Ammon's horn (tissue), 1 donor: Measurements from ENCODE around the gene SIGLEC1.

Source experiments
- DNase-seq: peaks from one replicate; pipeline ENCODE4 v3.0.0-alpha.2; 2016; ENCODE audit warnings: low spot score

SIGLEC1 gene

DNA sequence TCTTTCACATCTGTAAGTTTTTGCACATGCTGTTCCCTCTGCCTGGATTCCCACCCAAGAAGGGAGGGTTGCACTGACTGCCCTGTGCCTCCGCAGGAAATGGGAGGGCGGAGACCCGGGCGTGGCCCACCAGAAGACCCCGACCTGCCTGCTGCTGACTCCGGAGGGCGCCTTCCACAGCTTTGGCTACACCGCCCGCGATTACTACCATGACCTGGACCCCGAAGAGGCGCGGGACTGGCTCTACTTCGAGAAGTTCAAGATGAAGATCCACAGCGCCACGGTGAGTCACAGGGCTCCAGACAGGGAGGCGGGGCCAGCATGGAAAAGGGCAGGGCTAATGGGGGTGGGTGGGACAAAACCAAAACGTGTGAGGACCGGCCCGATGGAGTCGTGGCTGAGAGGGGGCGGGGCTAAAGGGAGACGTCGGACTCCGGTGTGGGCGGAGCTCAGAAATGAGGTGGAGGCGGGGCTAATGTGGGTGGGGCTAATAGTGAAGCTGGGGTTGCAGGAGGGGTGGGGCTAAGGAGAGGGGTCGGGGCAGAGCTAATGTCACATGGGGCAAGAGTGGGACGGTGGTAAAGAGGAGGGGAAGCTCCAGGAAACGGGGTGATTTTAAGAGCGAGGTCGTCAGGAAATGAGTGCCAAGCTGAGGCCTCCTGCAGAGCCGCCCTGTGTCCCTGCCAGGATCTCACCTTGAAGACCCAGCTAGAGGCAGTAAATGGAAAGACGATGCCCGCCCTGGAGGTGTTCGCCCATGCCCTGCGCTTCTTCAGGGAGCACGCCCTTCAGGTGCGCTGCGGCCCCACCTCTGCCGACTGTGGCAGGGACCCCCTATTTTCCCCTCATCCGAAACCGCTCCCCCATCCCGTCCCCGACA lies 32.6 kb upstream of the SIGLEC1 start:
- no peak for DNase-seq

DNA sequence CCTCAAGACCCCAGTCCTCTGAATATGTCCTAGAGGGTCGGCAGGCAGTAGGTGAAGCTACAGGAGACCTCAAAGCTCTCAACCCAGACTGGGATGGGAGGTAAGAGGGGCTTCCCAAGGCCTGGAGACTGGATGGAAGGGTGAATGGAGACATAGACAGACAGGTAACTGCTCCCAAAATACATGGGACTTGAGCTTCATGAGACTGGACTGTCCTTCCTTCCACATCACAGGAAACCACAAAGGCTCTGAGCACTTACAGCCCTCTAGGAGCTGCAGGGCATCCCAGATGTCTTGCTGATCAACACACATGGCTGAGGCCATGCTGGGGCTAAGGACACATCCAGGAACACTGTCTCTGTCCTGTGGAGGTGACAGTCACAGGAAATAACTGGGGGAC lies 31.6 kb upstream of the SIGLEC1 start:
- DNase-seq = no peak

DNA sequence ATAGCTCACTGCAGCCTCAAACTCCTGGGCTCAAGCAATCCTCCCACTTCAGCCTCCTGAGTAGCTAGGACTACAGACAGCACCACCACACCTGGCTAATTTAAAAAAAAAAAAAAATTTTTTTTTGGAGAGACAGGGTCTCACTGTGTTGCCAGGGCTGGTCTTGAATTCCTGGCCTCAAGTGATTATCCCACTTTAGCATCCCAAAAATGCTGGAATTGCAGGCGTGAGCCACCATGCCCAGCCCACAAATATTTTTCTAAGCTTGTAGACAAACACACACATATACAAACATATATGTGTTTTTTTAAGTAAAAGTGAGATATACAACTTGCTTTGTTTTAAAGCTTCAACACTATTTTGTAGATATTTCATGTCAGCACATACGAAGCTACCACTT lies 30.9 kb upstream of the SIGLEC1 start:
- DNase-seq = no peak

- DNase-seq = no peak
Measured at GRCh38 chr20:3741836-3742458, 29.5 kb upstream of the SIGLEC1 start.

- DNase-seq = no peak
Measured at GRCh38 chr20:3740615-3741301, 28.4 kb upstream of the SIGLEC1 start.

- DNase-seq = no peak
Measured at GRCh38 chr20:3739926-3740451, 27.6 kb upstream of the SIGLEC1 start.

GRCh38 chr20:3739054-3739925 lies 26.9 kb upstream of the SIGLEC1 start:
- no peak for DNase-seq

DNA sequence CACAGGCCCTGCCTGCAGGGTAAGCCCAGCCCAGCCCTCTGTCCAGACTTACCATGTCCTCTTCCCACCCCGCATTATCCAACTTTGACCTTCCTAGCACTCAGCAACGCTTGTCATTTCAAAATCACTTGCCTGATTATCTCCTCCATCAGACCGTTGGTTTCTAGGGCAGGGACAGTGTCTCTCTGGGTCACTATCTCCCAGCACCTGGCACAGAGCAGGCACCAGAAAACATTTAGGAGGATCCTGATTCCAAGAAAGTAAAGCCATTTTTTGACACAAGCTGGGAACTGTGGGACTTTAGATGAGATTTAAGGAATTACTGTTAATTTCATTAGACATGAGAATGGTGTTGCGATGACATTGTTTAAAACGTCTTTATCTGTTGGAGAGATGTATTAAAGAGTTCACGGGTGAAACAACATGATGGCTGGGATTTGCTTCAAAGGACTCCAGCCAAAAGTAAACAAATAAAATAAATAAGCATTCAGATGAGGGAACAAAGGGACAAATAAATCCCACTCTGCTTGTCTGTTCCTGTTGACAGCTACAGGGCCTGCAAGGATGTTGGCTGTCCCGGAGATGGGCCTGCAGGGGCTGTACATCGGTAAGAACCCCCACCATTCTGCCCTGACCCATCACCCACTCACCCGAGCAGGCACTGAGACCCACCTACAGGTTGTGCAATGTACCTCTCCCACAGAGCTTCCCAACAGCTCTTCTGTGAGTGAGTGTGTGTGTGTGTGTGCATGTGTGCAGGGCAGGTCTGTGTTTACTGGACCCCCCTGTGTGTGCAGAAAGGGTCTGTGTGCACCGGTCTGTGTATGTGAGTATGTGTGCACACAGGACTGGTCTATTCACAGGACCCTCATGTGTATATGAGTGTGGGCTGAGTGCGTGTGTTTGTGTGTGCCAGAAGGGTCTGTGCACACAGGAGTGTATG lies 26.0 kb upstream of the SIGLEC1 start:
- no peak for DNase-seq

DNA sequence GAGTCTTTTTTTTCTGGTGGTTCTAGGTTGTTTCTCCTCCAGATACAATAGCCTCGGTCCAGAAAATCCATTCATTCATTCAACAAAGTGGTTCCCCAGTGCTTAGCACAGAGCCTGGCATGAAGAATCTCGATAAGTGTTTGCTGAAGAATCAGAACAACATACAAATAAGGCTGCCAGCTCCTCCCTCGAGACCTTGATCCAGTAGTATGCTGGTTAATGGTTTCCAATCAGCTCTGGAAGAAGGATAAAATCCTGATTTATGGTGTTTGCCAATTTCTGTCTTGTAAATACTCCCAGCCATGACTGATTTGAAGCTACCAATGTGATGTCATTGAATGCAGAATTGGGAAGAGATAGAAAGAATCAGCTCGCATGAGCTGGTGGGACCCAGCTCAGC lies 23.4 kb upstream of the SIGLEC1 start:
- no peak for DNase-seq

GRCh38 chr20:3734111-3734843 lies 21.9 kb upstream of the SIGLEC1 start:
- no peak for DNase-seq

GRCh38 chr20:3733119-3733995 lies 21.0 kb upstream of the SIGLEC1 start:
- DNase-seq = no peak

DNA sequence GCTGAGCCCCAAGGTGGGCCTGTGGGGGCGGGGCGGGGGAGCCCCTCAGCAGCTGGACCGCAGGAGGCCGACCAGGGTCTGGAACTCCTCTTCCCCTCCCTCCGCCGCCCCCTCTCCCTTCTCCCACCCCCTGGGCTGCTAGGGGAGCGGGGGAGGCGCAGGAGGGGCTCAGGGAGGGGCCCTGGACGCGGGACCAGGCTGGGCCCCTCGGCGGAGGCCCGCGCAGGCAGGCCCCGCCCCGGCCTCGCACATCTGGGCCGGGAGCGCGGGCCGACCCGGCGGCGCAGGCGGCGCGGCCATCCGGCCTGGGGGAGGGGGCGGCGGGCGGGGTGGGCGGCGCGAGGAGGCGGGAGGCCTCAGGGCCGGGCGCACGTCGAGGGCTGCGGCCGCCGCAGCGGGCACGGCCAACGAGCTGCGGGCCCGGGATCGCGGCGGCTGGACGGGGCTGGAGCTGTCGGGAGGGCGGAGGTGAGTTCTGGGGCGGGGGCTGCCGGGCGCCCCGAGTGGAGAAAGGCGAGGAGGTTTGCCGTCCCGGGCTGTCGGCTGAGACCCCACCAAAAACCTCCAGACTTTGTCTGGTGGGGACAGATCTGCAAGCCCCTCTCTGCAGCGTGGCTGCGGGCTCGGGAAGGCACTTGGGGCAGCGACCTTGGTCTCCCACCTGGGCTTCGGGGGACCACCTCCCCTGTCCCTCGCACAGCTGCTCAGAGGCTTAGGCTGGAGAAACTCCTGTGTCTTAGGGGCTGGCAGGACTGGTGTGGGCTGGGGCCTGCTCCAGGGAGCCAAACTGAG lies 20.1 kb upstream of the SIGLEC1 start, which contains the start of gene HSPA12B:
TSS of gene HSPA12B (plus strand) at position 359 of the 792 bp plus-strand sequence. CDS start 5,990 bp downstream, outside the sequence.
- no peak for DNase-seq

DNA sequence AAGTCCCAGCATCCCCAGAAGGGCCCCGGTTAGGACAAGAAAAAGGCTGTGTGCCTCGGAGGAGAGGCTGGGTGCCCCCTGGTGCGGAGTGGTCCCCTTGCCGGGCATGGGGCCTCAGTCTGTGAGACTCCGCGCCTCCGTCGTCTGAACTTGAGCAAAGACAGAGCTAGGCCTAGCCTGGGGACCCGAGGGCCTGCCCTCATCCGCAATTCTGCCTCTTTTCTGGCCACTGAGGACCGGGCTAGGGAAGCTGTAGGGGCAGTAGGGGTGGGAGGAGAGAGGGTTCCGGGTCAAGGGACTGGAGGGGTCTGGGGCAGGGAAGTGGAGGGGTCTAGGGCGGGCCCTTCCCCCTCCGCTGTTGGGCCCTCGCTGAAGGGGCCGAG lies 19.5 kb upstream of the SIGLEC1 start:
- DNase-seq = no peak

DNA sequence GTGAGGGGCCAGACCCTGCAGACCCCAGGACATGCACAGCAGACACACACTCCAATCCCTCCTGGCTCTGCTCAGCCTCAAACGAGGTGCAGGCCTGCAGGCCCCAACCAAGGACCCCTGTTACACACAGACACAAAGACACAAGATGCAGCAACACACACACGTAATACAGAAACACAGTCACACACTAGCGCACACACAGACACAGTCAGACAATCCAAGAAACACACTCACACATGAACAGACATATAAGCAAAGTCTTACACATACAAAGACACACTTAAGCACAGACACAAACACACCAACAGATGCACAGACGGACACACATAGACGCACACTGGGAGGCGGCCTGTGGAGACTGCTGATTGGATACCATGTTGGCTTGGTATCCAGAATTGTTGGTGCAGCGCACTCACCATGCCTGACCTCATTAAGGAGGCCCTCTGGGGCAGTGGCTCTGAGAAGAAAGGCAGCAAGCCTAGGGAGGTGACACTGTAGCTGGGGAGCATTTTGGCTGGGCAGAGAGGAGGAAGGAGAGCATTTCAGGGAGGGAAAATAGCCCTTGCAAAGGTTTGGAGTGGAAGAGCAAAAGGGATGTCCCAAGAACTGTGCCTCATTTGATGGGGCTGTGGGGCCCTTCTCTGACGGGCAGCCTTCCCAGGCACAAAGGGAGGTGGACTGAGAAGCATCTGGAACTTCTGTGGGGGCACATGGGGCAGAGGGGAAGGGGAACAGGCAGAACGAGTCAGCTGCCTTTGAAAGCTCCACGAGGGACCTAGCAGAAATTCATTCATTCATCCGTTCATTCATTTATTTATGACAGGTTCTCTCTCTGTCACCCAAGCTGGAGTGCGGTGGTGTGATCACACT lies 18.6 kb upstream of the SIGLEC1 start:
- DNase-seq = no peak

- DNase-seq = no peak
Measured at GRCh38 chr20:3729811-3730540, 17.6 kb upstream of the SIGLEC1 start.

GRCh38 chr20:3729378-3729777 lies 17.0 kb upstream of the SIGLEC1 start:
- no peak for DNase-seq
